K562 (cell line): Measurements from ENCODE around the gene TMEM273. TPM values are rescaled to one million over a fixed set of nuclear protein-coding genes. Genes with fewer than 3 reads are reported as not detected.
A peak's percentile ranks its signal among the peaks of the same experiment; 100 is the strongest.

Source experiments
- AFF1 ChIP-seq, 2 experiments: fragments of 450-650 bp; IDR thresholded peaks; 2 replicates each; pipeline ENCODE4 v1.6.1; 2018; ENCODE audit warnings: mild to moderate bottlenecking in 2 of 2, low read depth in 1 of 2; ENCODE audit not compliant: partially characterized antibody in 2 of 2
- ATF1 ChIP-seq, 2 experiments: fragments of 450-650 bp in 1 of 2; IDR thresholded peaks; 2 replicates each; pipeline ENCODE4 v1.6.1; 2016; ENCODE audit warnings: missing compliant biosample characterization in 1 of 2, missing genetic modification characterization in 1 of 2
- BDP1 ChIP-seq: IDR thresholded peaks from 3 replicates; pipeline ENCODE4 v1.6.1; 2011; ENCODE audit not compliant: insufficient read length, insufficient read depth
- DEAF1 ChIP-seq: fragments of 450-650 bp; formaldehyde crosslinking; IDR thresholded peaks from 2 replicates; pipeline ENCODE4 v1.4.0; 2020; ENCODE audit warnings: mild to moderate bottlenecking, moderate library complexity
- DPF2 ChIP-seq: fragments of 450-650 bp; IDR thresholded peaks from 2 replicates; pipeline ENCODE4 v1.6.1; 2016
- EGR1 ChIP-seq: fragments of 450-650 bp; conservative IDR thresholded peaks from 2 replicates; pipeline ENCODE4 v1.6.1; 2017; ENCODE audit warnings: mild to moderate bottlenecking
- ELF2 ChIP-seq: fragments of 250-450 bp; sonication (Bioruptor Pico); IDR thresholded peaks from 2 replicates; pipeline ENCODE4 v1.5.0; 2021; ENCODE audit warnings: mild to moderate bottlenecking
- FOXK2 ChIP-seq, 2 experiments: fragments of 450-650 bp; IDR thresholded peaks in 1 of 2; conservative IDR thresholded peaks in 1 of 2; 2 replicates each; pipeline ENCODE4 v1.6.1; 2016; ENCODE audit warnings: low read depth in 2 of 2, mild to moderate bottlenecking in 1 of 2
- HMG20B ChIP-seq: fragments of 250-450 bp; sonication (Bioruptor Pico); IDR thresholded peaks from 2 replicates; pipeline ENCODE4 v1.5.0; 2021; ENCODE audit warnings: mild to moderate bottlenecking
- KDM1A ChIP-seq, 2 experiments: fragments of 450-650 bp; IDR thresholded peaks; 2 replicates each; pipeline ENCODE4 v1.6.1; 2016; ENCODE audit warnings: mild to moderate bottlenecking in 2 of 2
- MAFK ChIP-seq: IDR thresholded peaks from 2 replicates; pipeline ENCODE4 v1.6.1; 2011; ENCODE audit warnings: low read length, improper control_type of control experiment
- MAZ ChIP-seq, 2 experiments: fragments of 450-650 bp in 1 of 2; sonication (generic) in 1 of 2; formaldehyde crosslinking; IDR thresholded peaks in 1 of 2; conservative IDR thresholded peaks in 1 of 2; 2 replicates each; pipeline versions ENCODE4 v1.4.0 to v1.5.0; 2020; ENCODE audit warnings: mild to moderate bottlenecking in 1 of 2, missing genetic modification reagents in 1 of 2
- MTA1 ChIP-seq: fragments of 450-650 bp; IDR thresholded peaks from 2 replicates; pipeline ENCODE4 v1.6.1; 2017; ENCODE audit warnings: borderline replicate concordance
- NCOR1 ChIP-seq: fragments of 450-650 bp; IDR thresholded peaks from 2 replicates; pipeline ENCODE4 v1.6.1; 2016; ENCODE audit warnings: mild to moderate bottlenecking, moderate library complexity
- POLR2AphosphoS2 ChIP-seq: IDR thresholded peaks from 2 replicates; pipeline ENCODE4 v1.6.1; 2012; ENCODE audit warnings: low read length, improper control_type of control experiment
- RBM39 ChIP-seq: fragments of 200-400 bp; formaldehyde crosslinking; optimal IDR thresholded peaks from 2 replicates; pipeline ENCODE3; 2018; ENCODE audit warnings: low read depth, low read length
- SRF ChIP-seq, 2 experiments: fragments of 250-450, 450-650 bp in 1 of 2; sonication (Bioruptor Pico) in 1 of 2; sonication (generic) in 1 of 2; formaldehyde crosslinking; IDR thresholded peaks; 2 replicates each; pipeline versions ENCODE4 v1.5.0 to v1.5.1; 2020 to 2022; ENCODE audit warnings: mild to moderate bottlenecking in 1 of 2, missing genetic modification reagents in 1 of 2
- TCFL5 ChIP-seq: fragments of 250-450 bp; sonication (Bioruptor Pico); conservative IDR thresholded peaks from 2 replicates; pipeline ENCODE4 v1.6.1; 2021; ENCODE audit warnings: mild to moderate bottlenecking, moderate library complexity, matching md5 sums
- YBX1 ChIP-seq: fragments of 450-650 bp; IDR thresholded peaks from 2 replicates; pipeline ENCODE4 v1.7.1; 2016; ENCODE audit warnings: mild to moderate bottlenecking
- ZKSCAN8 ChIP-seq: fragments of 200-800 bp; sonication (Bioruptor generic); IDR thresholded peaks from 2 replicates; pipeline ENCODE4 v1.6.1; 2016; ENCODE audit warnings: missing genetic modification characterization, missing compliant biosample characterization
- ZNF124 ChIP-seq: sonication (generic); formaldehyde crosslinking; IDR thresholded peaks from 2 replicates; pipeline ENCODE4 v1.8.1; 2022; ENCODE audit warnings: missing genetic modification reagents
- ZNF217 ChIP-seq: sonication (generic); formaldehyde crosslinking; IDR thresholded peaks from 2 replicates; pipeline ENCODE4 v1.8.0; 2022; ENCODE audit warnings: mild to moderate bottlenecking, missing genetic modification reagents
- ZNF253 ChIP-seq: fragments of 250-450 bp; sonication (Bioruptor Pico); conservative IDR thresholded peaks from 2 replicates; pipeline ENCODE4 v1.6.1; 2021; ENCODE audit warnings: mild to moderate bottlenecking
- ZNF583 ChIP-seq: fragments of 250-450 bp; sonication (Bioruptor Pico); IDR thresholded peaks from 2 replicates; pipeline ENCODE4 v1.4.0; 2020
- polyA plus RNA-seq, 8 experiments: library from polyadenylated mRNA; depleted of rRNA in 4 of 8; stranded (reverse) in 5 of 8; unstranded in 3 of 8; fragments of >200 nt; fragmentation: Nextera tagmentation in 2 of 8; fragmentation: Illumina TruSeq in 1 of 8; extraction: Ambion mirVana in 2 of 8; extraction: Trizol in 1 of 8; gene quantifications; 2 replicates each; pipeline versions ENCODE4 v1.2.1 to v1.2.3, GENCODE V29; 2011 to 2014; ENCODE audit warnings: inconsistent platforms in 1 of 8, missing spikeins in 1 of 8
- total RNA-seq, 7 experiments: library from RNA; depleted of rRNA in 6 of 7; stranded (reverse); fragments of >200 nt in 6 of 7; fragmentation: Illumina TruSeq in 2 of 7; extraction: Trizol in 2 of 7; gene quantifications; 2 replicates each; pipeline versions ENCODE4 v1.2.1 to v1.2.3, GENCODE V29; 2011 to 2021; ENCODE audit warnings: low replicate concordance in 1 of 7
- TF ChIP-seq, protein P1 (sequence below): sonication (generic); formaldehyde crosslinking; IDR thresholded peaks from 2 replicates; pipeline ENCODE4 v1.8.0; 2023; ENCODE audit warnings: mild to moderate bottlenecking, missing genetic modification reagents

Gene TMEM273
- total and polyA plus RNA-seq, 9 of the 15 experiments (the other 6 are each of a cell fraction or from before 2014, with no cell fraction given) = 39.2 to 131 (median 95.6) TPM

DNA sequence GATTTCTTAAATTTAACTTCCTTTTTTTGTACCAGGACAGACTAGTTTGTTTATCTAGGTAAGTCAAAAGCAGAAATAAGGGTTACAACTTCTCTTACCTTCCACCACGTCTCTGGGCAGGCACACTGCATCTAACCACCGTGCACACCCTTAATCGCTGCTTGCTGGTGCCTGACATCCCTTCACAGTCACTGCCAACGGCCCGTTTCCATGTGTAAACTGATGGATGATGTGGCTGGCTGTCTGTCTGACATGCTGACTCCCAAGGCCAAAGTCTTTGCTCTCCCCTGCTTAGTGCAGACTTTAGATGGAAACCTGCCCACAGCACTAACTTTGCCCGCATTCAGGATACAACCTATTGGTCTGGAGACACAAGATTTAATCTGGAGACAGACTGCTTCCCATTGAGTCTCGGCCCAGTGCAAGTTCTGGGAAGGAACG lies 1.1 kb downstream of the TMEM273 start (continued):
- TF ChIP-seq DEAF1 (CRISPR knock-in tag) = no peak
- TF ChIP-seq POLR2AphosphoS2 = no peak
- TF ChIP-seq YBX1 = no peak
- no peak for TF ChIP-seq ZNF253 (CRISPR knock-in tag)
- TF ChIP-seq EGR1 = no peak
- TF ChIP-seq BDP1 = no peak
- no peak for TF ChIP-seq ZNF583
- TF ChIP-seq ZKSCAN8 (CRISPR knock-in tag) = no peak
- no peak for TF ChIP-seq DPF2
- no peak for TF ChIP-seq ZNF124
- no peak for TF ChIP-seq SRF (CRISPR knock-in tag; IDR thresholded peaks at IDR 0.05)
- no peak for TF ChIP-seq TCFL5 (CRISPR knock-in tag)
- TF ChIP-seq MTA1 = no peak
- no peak for TF ChIP-seq NCOR1
- TF ChIP-seq ATF1 (CRISPR knock-in tag; IDR thresholded peaks at IDR 0.05) = no peak
- no peak for TF ChIP-seq ATF1 (tag; IDR thresholded peaks at IDR 0.05)
- no peak for TF ChIP-seq HMG20B
- TF ChIP-seq, protein P1, sequence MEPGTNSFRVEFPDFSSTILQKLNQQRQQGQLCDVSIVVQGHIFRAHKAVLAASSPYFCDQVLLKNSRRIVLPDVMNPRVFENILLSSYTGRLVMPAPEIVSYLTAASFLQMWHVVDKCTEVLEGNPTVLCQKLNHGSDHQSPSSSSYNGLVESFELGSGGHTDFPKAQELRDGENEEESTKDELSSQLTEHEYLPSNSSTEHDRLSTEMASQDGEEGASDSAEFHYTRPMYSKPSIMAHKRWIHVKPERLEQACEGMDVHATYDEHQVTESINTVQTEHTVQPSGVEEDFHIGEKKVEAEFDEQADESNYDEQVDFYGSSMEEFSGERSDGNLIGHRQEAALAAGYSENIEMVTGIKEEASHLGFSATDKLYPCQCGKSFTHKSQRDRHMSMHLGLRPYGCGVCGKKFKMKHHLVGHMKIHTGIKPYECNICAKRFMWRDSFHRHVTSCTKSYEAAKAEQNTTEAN (CRISPR knock-in tag) = no peak
- TF ChIP-seq MAFK = no peak
- no peak for TF ChIP-seq KDM1A (IDR thresholded peaks at IDR 0.05)
- TF ChIP-seq FOXK2 (conservative IDR thresholded peaks at IDR 0.05 in 1 of 2, IDR thresholded peaks at IDR 0.05 in 1 of 2; ENCODE audit: low read depth in 2 of 2) = no peak
- TF ChIP-seq AFF1 (IDR thresholded peaks at IDR 0.05; ENCODE audit: low read depth in 1 of 2, partially characterized antibody in 2 of 2) = peak in 1 of 2 experiments; percentile 23
- peak in 1 of 2 experiments; percentile 31; a peak in 2 of 4 replicates for TF ChIP-seq MAZ (CRISPR knock-in tag; conservative IDR thresholded peaks at IDR 0.05 in 1 of 2, IDR thresholded peaks at IDR 0.05 in 1 of 2)
- no peak for TF ChIP-seq RBM39
- TF ChIP-seq ZNF217 (CRISPR knock-in tag) = no peak
- TF ChIP-seq ELF2 (CRISPR knock-in tag) = no peak
